22Rv1 (cell line): ENCODE measurements around the gene SLC10A1.

ENCODE experiments used
- H3K27ac ChIP-seq: fragments of 450-650 bp; 2 replicates; pipeline ENCODE4 v1.5.1; 2017
- CTCF ChIP-seq: fragments of 450-650 bp; IDR thresholded peaks from 2 replicates; pipeline ENCODE4 v1.5.1; 2017; ENCODE audit warnings: mild to moderate bottlenecking
- ZFX ChIP-seq: fragments of 450-650 bp; IDR thresholded peaks from 2 replicates; pipeline ENCODE4 v1.6.1; 2017; ENCODE audit warnings: antibody characterized with exemption, borderline replicate concordance

Gene SLC10A1

GRCh38 chr14:69780092-69780491 lies 16.9 kb downstream of the SLC10A1 start:
- no peak for TF ChIP-seq CTCF
- no peak for TF ChIP-seq ZFX
- H3K27ac ChIP-seq = no peak overlapping the region

GRCh38 chr14:69779088-69779487 lies 18.0 kb downstream of the SLC10A1 start:
- no peak for TF ChIP-seq ZFX
- no peak for TF ChIP-seq CTCF
- no peak overlapping the region for H3K27ac ChIP-seq

- H3K27ac ChIP-seq = no peak overlapping the region
- no peak for TF ChIP-seq ZFX
- TF ChIP-seq CTCF = no peak
These were observed 20.1 kb downstream of the SLC10A1 start for GRCh38 chr14:69776875-69777453.

GRCh38 chr14:69775012-69775411 lies 22.0 kb downstream of the SLC10A1 start:
- TF ChIP-seq CTCF (no peak), ZFX (no peak)
- H3K27ac ChIP-seq = no peak overlapping the region

- no peak for TF ChIP-seq ZFX
- TF ChIP-seq CTCF = no peak
- no peak overlapping the region for H3K27ac ChIP-seq
These were observed 23.3 kb downstream of the SLC10A1 start for GRCh38 chr14:69773571-69774276.

- H3K27ac ChIP-seq = no peak overlapping the region
- no peak for TF ChIP-seq CTCF
- no peak for TF ChIP-seq ZFX
These were observed 24.7 kb downstream of the SLC10A1 start for GRCh38 chr14:69772082-69773017.
